ENCODE results near the gene CBX7.

Gene CBX7

DNA sequence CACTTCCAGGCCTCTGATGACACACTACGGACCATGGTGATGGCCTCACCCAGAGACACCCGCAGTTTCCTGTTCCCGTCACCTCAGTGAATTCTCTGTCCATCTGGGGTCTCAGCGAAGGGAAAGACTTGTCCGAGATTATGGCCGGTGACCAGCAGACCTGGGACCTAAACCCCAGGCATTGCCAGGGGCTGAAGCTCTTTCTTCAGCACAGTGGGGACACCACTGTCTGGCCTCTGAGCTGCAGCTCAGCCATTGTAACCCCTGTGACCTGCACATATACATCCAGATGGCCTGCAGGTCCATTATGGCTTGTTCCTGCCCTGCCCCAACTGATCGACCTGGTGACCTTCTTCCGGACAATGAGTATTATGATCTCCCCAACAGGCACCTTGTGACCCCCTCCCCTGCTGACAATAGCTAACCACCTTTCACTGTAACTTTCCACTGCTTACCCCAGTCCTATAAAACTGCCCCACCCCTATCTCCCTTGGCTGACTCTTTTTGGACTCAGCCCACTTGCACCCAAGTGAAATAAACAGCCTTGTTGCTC lies 22.3 kb downstream of the CBX7 start:
- TF ChIP-seq CTCF (IDR thresholded peaks at IDR 0.05; ENCODE audit: control insufficient read depth, insufficient read depth, low read depth, low read length, missing control alignments) = no peak
- DNase-seq (ENCODE audit: low read depth) = no peak
- no peak overlapping the region for H3K4me3 ChIP-seq (ENCODE audit: control insufficient read depth, low read depth, low read length)

- no peak for TF ChIP-seq CTCF (IDR thresholded peaks at IDR 0.05; ENCODE audit: control insufficient read depth, insufficient read depth, low read depth, low read length, missing control alignments)
- no peak for DNase-seq (ENCODE audit: low read depth)
- H3K4me3 ChIP-seq (ENCODE audit: control insufficient read depth, low read depth, low read length) = no peak overlapping the region
Measured at GRCh38 chr22:39129746-39130145, 22.7 kb downstream of the CBX7 start.

GRCh38 chr22:39129081-39129480 lies 23.4 kb downstream of the CBX7 start:
- no peak overlapping the region for H3K4me3 ChIP-seq (ENCODE audit: control insufficient read depth, low read depth, low read length)
- no peak for DNase-seq (ENCODE audit: low read depth)
- no peak for TF ChIP-seq CTCF (IDR thresholded peaks at IDR 0.05; ENCODE audit: control insufficient read depth, insufficient read depth, low read depth, low read length, missing control alignments)

DNA sequence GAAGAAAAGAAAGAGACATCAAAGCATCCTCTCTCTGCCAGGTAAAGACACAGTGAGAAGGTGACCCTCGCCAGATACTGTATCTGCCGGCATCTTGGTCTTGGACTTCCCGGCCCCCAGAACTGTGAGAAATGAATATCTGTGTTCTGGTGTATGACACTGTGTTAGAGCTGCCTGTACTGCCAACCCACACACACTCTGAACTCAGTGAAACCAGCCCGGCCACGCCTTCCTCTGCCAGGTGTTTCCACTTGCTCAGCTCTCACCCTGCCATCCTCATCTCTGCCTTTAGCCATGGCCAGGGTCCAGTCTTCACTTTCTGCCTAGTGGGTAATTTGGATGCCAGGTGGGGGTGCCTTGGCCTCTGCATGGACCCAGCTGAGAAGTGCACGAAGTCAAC lies 24.0 kb downstream of the CBX7 start:
- no peak for TF ChIP-seq CTCF (IDR thresholded peaks at IDR 0.05; ENCODE audit: control insufficient read depth, insufficient read depth, low read depth, low read length, missing control alignments)
- H3K4me3 ChIP-seq (ENCODE audit: control insufficient read depth, low read depth, low read length) = no peak overlapping the region
- DNase-seq (ENCODE audit: low read depth) = no peak

DNA sequence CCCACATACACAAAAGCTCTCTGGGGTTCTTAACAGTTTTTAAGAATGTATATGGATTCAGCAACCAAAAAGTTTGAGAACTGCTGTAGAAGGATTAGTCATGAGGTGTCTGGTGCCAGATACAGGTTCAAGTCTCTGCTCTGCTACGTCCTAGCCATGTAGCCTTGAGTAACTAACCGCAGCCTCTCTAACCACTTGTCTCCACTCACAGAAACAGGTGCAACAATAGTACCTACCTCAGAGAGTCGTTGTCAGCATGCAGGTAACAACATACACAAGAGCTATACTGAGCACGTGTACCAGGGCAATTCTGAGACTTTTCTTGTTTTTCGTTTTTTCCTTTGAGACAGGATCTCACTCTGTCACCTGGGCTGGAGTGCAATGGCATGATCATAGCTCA lies 26.9 kb downstream of the CBX7 start:
- no peak overlapping the region for H3K4me3 ChIP-seq (ENCODE audit: control insufficient read depth, low read depth, low read length)
- no peak for DNase-seq (ENCODE audit: low read depth)
- no peak for TF ChIP-seq CTCF (IDR thresholded peaks at IDR 0.05; ENCODE audit: control insufficient read depth, insufficient read depth, low read depth, low read length, missing control alignments)

DNA sequence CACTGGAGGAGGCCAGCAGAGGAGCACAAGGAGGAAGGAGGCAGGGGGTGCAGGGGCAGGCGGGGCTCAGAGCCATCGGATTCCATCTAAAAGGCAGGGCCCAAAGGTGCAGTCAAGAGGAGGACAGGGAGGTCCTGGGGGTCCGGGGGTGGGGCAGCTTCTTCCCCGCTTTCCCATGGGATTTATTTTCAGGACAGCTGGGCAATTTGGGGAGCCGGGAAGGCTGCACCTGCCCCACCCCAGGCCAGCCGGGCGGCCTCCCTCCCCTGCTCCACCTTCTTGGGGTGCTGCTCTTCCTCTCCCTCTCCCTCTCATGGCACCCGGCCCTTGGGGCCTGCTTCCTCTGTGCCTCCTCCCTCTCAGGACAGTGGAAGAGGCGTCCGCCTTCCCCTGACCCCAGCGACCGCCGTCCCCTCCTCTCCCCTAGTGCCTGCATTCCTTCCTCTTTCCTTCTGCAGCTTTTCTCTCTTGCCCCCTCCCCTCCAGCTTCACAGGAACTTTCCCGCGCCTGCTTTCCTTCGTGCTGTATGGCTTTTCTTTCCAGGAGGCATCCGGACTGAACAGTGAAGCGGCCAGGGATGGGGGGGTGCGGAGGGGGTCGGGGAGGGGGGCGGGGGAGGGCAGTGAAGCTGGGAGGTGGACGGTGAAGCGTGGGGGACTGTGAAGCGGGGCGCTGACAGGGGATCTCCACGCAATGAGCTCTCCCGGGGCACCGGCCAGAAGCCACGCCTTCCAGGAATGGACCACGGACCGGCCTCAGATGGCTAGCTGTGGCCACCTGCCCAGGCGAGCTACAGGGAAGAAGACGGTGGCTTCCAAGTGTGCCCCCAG lies 28.5 kb downstream of the CBX7 start:
- DNase-seq (ENCODE audit: low read depth) = no peak
- TF ChIP-seq CTCF (IDR thresholded peaks at IDR 0.05; ENCODE audit: control insufficient read depth, insufficient read depth, low read depth, low read length, missing control alignments) = no peak
- no peak overlapping the region for H3K4me3 ChIP-seq (ENCODE audit: control insufficient read depth, low read depth, low read length)
